GM19452 (cell line): Measurements from ENCODE around the gene IGFBP3.

Experiments
- ATAC-seq: cut with Tn5 transposase; IDR thresholded peaks from one replicate; pipeline ENCODE4 v1.9.1; 2021; ENCODE audit not compliant: unreplicated experiment

The IGFBP3 gene

DNA sequence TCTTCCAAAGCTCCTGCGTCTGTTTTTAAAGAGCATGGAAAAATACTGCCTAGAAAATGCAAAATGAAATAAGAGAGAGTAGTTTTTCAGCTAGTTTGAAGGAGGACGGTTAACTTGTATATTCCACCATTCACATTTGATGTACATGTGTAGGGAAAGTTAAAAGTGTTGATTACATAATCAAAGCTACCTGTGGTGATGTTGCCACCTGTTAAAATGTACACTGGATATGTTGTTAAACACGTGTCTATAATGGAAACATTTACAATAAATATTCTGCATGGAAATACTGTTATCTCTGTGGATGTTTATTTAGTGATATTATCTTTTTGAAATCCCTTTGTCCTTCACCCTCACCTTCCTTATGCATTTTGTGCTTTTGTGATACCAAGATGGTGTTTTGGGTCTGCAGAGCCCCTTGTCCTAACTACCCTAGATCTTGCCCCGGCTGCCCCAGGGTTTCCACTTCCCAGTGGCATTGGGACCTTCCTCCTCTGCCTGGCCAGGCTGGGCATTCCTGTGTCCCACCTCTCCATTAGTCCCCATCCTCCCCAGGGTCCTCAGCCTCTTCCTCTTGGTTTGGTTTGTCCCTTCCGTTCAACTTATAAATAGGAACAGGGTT, 27.6 kb downstream of the IGFBP3 start:
- no peak for ATAC-seq

DNA sequence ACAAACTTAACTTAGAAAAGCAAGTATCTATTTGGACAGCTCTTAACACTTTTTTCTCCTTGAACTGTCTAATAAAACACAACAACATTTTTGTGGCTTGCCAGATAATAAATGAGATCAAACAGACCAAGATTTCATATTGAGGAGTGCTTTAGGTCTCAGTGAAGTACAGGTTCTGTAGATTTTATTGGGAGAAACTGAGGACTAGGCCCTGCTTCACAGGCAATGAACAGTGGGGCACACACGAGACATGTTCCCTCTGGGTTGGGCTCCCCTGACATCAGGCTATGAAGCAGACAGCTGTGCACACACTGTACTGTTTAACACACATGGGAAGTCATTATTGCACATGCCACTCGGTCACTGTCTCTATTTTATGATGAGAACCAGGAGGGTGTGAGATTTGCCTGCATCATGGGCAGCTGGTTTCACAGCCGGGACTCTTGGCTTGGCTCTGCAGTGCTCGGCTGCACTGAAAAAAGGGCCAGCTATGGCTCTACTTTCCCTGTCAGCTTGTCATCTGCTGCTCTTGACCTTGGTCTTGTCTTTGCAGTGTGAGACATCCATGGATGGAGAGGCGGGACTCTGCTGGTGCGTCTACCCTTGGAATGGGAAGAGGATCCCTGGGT, 28.6 kb downstream of the IGFBP3 start:
- no peak for ATAC-seq

DNA sequence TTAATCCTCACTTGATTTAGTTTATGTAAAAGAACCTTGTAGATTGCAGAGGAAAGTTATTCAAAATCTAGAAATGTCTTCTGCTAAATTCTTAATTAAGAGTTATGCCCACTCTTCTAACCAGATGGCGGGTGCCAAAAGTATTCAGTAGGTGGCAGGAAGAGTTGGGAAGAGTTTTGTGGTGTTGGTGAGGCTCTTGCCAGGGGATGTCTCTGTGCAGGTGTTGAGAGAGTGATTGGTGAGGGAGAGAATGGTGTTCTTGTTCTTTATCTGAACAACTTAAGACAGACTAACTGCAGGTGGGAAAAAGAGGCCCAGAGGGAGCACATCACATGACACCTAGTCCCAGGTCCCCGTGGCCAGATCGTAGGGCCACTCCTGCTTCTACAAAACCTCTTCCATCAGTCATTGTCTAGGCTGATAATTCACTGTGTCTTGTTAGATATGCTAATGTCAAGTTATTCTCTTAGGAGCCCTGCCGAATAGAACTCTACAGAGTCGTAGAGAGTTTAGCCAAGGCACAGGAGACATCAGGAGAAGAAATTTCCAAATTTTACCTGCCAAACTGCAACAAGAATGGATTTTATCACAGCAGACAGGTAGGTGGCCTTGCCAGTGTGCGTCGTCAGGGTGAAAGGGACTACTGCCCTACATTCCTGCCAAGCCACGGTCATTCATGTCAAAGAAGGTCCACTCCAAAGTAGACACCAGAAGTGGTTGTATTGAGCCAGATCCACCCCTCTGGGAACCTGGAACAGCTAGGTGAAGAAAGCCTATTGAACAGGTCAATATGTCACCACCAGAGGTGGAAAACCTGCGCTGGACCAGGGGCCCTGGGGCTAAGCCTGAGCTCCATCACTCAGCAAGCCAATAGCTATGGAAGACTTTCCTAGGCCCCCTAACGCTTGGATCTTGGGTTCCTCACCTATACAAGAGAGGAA, 29.3 kb downstream of the IGFBP3 start:
- ATAC-seq = no peak

DNA sequence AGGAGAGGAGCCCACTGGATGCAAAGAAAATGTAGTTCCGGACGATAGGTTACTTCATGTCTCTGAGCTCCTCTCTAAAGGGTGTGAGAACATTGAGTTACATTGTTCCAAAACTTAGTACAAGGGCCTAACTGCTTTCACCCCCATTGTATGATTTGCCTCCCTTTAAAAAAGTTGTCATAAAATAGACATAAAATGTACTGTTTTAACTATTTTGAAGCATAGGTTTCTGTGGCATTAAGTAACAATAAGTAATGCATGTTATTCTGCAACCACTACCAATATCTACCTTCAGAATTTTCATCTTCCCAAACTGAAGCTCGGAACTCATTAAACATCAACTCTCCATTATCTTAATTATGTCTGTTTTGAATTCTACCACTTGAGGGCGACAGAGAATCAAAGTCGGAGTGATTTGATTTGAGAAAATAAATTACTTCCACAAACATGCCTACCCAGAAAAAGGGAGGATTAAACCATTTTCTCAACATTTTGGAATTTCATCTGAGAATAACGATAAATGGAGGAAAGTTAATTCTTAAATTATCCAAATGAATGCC, 30.1 kb downstream of the IGFBP3 start:
- ATAC-seq = no peak

DNA sequence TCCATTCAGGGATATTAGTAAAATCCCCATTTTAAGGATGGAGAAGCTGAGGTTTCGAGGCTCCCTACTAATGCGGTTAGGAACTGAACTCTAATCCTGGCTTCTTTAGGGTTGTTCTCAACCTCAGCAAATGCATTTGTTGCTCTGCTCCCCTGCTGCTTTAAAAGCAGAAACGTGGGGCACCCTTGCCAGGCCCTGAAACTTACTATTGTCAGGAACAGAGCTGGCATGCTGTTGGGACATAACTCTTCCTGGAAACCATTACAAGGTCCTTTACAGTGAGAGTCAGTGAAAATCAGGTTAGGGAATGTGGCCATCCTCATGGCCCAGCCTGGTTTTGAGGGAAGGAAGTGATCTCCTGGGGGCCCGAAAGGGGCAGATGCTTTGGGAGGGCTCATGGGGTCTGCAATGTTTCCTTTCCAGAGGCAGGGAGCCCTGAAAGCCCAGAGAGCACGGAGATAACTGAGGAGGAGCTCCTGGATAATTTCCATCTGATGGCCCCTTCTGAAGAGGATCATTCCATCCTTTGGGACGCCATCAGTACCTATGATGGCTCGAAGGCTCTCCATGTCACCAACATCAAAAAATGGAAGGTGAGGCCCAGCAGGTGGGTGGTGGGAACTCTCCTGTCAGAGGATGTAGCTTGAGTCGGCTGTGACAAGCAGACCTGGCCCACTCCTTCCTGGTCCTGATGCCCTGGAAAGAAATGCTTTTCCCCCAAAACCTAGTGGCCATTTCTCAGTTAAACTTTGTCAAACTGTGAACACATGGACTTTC, 30.8 kb downstream of the IGFBP3 start:
- ATAC-seq = no peak

DNA sequence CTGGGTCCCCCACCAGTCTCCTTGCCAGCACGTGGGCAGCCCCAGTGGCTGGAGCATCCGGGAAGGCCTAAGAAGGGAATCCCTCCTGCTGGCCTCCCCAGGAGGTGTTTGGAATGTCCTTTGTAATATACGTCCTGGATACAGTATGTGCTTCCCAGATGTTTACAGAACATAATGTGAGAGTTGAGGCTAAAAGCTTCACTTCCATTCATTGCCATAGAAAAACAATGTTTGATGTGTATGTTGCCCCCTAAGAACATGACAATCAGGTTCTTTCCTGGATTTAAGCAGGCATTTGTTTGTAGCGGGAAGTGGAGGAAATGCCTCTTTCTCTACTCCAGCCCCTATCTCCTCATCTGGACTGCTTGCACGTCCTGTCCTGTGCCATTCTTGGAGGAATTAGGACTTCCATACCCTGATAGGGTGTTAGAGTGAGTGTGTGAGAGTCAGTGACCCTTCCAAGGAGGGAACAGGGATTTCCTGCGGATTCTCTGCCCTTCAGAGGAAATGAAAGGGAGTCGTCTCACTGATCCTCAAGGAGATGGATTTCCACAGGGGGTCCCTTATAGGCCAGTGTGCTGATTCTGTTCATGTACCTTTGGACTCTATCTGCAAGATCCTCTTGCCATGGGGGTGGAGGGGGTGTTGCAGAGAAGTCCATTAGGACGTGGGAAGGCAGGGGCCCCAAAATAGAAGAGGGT, 31.6 kb downstream of the IGFBP3 start:
- no peak for ATAC-seq

DNA sequence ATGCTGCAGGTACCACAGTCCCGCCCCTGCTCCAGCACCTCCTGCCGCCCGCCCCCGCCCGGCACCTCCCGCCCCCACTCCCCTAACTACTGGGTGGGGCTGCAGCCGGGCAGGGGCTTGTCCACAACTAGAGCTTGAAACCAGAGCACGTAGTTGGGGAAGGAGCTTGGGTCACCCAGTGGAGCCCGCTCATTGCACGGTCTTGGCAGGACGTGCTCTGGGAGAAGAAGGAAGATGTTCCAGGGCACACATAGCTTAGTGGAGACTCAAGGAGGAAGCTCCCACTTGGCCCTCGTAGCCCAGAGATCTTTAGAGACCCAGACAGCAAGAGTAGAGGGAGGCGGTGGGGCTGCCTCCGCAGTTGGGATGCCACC, 32.1 kb downstream of the IGFBP3 start:
- ATAC-seq = no peak

DNA sequence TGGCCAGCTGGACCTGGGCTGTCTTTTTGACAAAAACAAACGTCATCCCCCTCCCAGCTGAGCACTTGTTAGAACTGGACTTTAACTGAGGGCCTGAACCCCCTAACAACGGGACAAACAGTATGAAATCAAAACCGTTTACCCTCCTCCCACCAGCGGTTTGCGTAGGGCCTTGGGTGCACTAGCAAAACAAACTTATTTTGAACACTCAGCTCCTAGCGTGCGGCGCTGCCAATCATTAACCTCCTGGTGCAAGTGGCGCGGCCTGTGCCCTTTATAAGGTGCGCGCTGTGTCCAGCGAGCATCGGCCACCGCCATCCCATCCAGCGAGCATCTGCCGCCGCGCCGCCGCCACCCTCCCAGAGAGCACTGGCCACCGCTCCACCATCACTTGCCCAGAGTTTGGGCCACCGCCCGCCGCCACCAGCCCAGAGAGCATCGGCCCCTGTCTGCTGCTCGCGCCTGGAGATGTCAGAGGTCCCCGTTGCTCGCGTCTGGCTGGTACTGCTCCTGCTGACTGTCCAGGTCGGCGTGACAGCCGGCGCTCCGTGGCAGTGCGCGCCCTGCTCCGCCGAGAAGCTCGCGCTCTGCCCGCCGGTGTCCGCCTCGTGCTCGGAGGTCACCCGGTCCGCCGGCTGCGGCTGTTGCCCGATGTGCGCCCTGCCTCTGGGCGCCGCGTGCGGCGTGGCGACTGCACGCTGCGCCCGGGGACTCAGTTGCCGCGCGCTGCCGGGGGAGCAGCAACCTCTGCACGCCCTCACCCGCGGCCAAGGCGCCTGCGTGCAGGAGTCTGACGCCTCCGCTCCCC, 32.7 kb downstream of the IGFBP3 start, which contains the start of gene IGFBP1:
TSS of gene IGFBP1 (plus strand) at position 304 of the 808 bp plus-strand sequence. CDS start at position 469, 165 bp downstream.
- ATAC-seq = no peak

DNA sequence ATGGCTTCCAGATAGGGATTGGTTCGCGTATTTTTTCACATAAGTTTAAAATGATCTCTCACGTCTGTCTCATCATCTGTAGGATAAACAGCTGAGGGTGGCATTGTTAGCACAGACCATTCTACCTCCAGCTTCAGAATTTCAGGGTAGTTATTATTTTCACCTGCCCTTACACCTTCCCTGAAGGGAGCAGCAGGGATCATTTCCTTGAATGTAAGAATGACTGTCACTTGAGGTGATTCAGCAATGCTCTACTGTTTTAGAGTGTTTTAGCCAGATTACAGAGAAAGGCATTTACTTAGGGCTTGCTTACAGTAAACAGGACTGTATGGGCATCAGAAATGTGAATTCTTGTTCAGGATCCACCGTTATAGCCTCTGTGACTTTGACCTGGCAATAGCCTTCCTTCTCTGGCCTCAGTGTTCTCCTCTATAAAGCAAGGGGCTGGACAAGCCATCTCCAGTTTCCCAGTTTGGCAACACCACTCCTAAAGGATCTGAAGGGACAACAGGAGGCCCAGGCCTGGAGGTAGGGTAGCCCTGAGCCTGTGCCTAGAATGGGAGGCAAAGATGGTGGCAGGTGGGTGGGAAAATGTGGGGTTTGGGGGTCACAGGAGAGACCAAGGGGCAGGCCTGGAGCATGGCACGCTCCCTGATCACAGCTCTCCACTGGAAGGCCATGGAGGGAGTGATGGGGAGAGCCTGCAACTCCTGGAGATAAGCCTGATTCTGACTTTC, 34.0 kb downstream of the IGFBP3 start:
- no peak for ATAC-seq

DNA sequence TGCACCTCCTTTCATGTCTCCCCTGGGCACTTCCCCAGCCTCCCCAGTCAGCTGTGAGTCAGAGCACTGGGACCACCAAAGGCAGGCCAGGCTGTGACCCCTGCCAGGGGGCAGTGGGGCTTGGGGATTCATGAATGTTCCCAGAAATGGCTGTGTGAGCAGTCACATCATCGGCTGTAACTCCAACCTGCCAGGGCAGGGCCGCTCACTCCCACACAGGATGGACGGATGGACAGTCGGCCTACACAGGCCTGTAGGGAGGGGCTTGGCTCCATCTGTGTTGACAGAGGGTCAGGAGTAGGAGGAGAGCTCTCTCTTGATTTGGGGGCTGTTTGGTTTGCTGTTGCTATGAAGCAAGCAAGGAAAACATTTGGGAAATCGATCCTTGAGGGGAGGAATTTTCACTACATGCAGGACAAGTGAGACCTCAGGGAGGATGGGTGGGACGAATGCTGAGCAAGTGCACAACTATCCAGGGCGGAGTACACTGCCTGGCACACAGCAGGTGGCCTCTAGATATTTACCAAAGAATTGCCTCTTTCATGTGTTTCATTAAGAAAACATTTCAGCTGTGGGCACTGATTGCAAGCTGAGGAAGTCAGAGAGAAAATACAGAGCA, 35.7 kb downstream of the IGFBP3 start:
- ATAC-seq = no peak

DNA sequence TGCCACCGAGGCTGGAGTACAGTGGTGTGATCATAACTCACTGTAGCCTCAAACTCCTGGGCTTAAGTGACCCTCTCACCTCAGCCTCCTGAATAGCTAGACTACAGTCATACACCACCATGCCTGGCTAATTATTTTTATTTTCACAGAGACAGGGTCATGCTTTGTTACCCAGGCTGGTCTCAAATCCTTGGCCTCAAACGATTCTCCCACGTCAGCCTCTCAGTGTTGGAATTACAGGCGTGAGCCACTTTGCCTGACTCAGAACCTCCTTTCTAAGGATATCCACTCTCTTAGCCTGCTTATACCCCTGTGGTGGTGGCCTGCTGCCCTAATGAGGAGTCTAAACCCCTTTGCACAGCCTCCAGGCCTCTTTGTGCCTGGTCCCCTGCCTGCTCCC, 36.9 kb downstream of the IGFBP3 start:
- no peak for ATAC-seq

DNA sequence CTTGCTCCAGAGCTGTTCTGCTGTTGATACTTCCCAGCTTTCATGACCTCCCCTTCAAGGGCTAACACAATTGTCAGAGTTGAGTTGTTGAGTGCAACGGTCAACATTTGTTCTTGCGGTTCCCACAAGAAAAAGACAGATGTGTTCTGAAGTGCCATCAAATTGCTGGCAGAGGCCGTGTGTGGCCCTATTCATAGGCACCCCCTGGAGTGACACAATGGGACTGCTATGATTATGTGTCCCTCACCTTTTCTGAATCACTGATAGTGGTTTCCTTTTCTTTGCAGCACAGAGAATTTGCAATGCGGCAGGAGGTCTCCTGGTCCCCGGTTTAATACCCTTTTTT, 38.6 kb downstream of the IGFBP3 start:
- ATAC-seq = no peak

DNA sequence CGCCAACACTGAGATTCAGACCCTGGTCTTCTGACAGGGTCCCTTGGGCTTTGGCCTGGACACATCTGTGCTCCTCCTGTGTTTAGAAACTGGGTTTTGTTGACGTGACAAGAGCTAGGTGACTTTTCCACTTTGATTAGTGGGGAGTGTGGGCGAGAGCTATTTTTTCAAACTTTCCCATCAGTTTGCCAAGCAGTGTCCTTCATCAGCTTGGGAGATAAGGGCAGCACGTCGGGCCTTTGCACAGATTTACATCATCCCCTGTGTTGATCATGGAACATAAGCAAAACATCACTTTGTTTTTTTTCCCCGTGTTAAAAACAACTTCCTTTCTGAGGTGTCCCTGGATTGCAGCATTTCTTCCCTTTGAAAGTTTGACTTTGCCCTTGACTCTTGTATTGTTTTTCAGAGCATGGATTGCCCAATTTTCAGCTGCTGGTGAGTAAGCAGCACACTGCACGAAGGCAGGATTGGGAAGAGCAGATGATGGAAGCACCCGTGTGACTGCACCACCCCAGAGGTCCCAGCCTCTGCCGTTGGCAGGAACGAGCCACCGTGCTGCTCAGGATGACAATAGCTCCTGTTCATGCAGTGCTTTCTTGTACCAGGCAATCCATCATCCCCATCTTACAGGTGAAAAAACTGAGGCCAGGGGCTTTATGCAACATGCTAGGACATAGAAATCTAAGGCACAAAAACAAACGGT, 39.2 kb downstream of the IGFBP3 start:
- ATAC-seq = no peak

DNA sequence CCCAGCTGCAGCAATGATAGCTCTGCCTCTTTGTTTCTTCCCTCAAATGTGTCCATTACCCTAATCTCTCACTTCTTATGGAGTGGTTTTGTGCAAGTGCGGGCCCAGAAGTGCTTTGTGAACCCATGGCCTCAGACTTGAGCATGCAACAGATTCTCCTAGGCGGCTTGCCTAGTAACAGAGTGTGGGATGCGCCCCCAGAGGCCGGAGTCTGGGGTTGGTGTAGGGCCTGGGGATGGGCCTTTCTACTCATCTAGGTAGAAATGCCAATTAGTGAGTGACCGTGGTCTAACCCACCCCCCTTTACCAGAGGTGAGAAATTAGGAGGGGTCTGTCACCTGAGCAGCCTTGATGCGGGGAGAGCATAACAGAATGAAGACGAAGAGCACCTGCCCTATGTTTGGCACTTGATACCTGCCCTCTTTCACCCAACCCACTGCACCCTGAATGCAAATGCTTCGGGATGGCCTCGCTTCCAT, 39.8 kb downstream of the IGFBP3 start:
- no peak for ATAC-seq

DNA sequence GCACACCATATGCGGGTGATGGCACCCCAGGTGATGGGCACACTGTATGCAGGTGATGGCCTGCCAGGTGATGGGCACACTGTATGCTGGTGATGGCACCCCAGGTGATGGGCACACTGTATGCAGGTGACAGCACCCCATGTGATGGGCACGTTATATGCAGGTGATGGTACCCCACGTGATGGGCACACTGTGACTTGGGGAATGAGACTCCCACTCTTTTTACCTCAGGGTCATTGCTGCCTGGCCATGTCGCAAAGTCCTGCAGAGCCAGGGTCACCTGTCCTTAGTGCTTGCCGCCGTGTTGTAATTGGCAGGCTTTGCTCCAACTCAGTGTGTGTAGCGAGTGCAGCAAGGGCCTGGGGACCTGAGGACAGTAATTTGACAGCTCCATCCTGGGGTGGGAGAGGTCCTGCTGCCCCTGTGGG, 40.6 kb downstream of the IGFBP3 start:
- no peak for ATAC-seq

DNA sequence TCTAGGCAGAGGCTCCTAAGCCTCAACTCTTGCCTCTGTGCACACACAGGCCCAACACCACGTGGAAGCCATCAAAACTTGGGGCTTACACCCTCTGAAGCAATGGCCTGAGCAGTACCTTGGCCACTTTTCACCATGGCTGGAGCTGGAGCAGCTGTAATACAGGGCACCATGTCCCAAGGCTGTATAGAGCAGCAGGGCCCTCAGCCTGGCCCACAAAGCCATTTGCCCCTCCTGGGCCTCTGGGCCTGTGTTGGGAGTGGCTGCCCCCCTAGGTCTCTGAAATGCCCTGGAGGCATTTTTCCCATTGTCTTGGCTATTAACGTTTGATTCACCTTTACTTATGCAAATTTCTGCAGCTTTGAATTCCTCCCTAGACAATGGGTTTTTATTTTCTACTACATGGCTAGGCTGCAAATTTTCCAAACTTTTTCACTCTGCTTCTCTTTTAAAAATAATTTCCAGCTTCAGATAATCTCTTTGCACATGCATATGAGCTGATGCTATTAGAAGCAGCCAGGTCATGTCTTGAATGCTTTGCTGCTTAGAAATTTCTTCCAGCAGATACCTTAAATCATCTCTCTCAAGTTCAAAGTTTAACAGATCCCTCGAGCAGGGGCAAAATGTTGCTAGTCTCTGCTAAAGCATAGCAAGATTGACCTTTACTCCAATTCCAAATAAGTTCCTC, 42.5 kb downstream of the IGFBP3 start:
- no peak for ATAC-seq

DNA sequence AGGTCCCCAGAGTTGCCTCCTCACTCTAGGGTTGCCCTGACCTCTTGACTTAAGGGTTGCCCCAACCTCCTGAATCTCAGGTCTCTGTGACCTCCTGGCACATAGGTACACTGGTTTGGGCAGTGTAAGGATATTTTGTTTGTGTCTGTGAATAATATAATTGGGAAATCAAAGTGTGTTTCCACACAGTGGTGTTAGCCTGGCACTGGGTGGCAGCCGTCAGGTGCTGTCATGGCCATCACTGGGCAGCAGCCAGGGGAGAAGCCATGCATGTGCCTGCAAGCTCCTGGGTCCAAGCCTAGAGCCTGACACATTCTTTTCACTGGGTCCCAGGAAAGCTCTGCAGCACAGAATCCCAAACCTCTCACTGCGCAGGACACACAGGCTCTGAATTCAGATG, 44.6 kb downstream of the IGFBP3 start:
- no peak for ATAC-seq
